CD4-positive, alpha-beta T cell treated with Interleukin-17A for 1 hour (primary cell): ENCODE measurements around the gene ATP10A.
A peak's percentile ranks its signal among the peaks of the same experiment; 100 is the strongest.

Source experiments
- DNase-seq: peaks from one replicate; pipeline ENCODE4 v3.0.0-alpha.2; 2020

The ATP10A gene

GRCh38 chr15:25812845-25813244 lies 50.3 kb downstream of the ATP10A start:
- DNase-seq = no peak

- DNase-seq = no peak
These were observed 51.1 kb downstream of the ATP10A start for GRCh38 chr15:25812073-25812472.

GRCh38 chr15:25811481-25811906 lies 51.6 kb downstream of the ATP10A start:
- peak; percentile 32 for DNase-seq

GRCh38 chr15:25810631-25811091 lies 52.5 kb downstream of the ATP10A start:
- DNase-seq = peak; percentile 10

GRCh38 chr15:25810154-25810553 lies 53.0 kb downstream of the ATP10A start:
- DNase-seq = no peak

GRCh38 chr15:25807063-25807462 lies 56.1 kb downstream of the ATP10A start:
- no peak for DNase-seq

- no peak for DNase-seq
These were observed 58.1 kb downstream of the ATP10A start for GRCh38 chr15:25805031-25805430.

GRCh38 chr15:25804451-25804850 lies 58.7 kb downstream of the ATP10A start:
- DNase-seq = no peak

- no peak for DNase-seq
These were observed 59.6 kb downstream of the ATP10A start for GRCh38 chr15:25803541-25803940.

- DNase-seq = no peak
These were observed 60.1 kb downstream of the ATP10A start for GRCh38 chr15:25803036-25803435.

- no peak for DNase-seq
These were observed 60.8 kb downstream of the ATP10A start for GRCh38 chr15:25802285-25802830.

GRCh38 chr15:25801586-25802284 lies 61.4 kb downstream of the ATP10A start:
- no peak for DNase-seq

- no peak for DNase-seq
These were observed 62.2 kb downstream of the ATP10A start for GRCh38 chr15:25800761-25801515.

GRCh38 chr15:25799906-25800700 lies 63.0 kb downstream of the ATP10A start:
- DNase-seq = no peak

- no peak for DNase-seq
These were observed 64.9 kb downstream of the ATP10A start for GRCh38 chr15:25797936-25798901.

GRCh38 chr15:25797511-25797935 lies 65.6 kb downstream of the ATP10A start:
- no peak for DNase-seq

GRCh38 chr15:25797035-25797434 lies 66.1 kb downstream of the ATP10A start:
- no peak for DNase-seq

- no peak for DNase-seq
These were observed 66.7 kb downstream of the ATP10A start for GRCh38 chr15:25796395-25796794.

- no peak for DNase-seq
These were observed 67.4 kb downstream of the ATP10A start for GRCh38 chr15:25795712-25796111.

- no peak for DNase-seq
These were observed 68.1 kb downstream of the ATP10A start for GRCh38 chr15:25795061-25795460.

GRCh38 chr15:25793354-25794050 lies 69.6 kb downstream of the ATP10A start:
- DNase-seq = peak; percentile 27
